SW480 (cell line): ENCODE data around the gene PTGR3.

Experiments used
- DNase-seq: peaks from one replicate; pipeline ENCODE4 v3.0.0-alpha.2; 2016; ENCODE audit warnings: low spot score

PTGR3 gene

DNA sequence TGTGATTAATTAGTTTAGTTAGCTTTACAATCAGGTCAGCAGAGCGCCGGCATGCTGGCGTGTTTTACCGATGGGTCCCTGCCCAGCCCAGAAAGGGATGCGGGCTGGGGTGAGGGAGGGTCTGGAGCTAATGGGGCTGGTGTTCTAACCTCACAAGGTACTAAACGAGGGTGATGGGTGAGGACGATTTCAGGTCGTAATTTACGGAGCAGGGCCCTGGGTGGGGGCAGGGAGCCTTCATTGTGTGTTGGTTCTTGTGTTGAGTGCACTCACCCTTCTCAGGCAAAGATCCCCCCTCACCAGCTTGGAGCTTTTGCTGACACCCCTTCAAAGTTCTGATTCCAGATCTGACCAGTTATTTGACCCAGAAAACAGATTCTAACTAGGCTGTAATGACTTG lies 39.5 kb downstream of the PTGR3 start:
- DNase-seq, result no peak

DNA sequence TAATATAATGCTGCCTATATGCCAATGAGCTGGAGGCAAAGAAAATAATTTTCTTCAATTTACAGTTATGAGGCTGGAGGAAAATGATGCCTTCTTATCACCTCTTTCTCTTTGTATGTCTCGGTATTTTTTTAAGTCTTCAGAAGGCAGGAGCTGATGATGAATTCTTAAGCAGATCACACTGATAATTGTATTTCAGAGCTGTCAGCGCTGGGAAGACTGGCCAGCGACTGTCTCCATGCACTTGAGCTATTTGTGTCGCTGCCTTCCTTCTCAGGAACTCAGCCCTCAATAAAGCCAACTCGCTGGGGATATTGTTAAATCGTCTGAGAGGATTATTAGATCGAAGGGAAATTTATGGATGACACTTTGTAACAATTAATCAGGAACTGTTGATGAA lies 40.3 kb downstream of the PTGR3 start:
- DNase-seq, result no peak

GRCh38 chr18:75167759-75168618 lies 41.0 kb downstream of the PTGR3 start:
- no peak for DNase-seq

DNA sequence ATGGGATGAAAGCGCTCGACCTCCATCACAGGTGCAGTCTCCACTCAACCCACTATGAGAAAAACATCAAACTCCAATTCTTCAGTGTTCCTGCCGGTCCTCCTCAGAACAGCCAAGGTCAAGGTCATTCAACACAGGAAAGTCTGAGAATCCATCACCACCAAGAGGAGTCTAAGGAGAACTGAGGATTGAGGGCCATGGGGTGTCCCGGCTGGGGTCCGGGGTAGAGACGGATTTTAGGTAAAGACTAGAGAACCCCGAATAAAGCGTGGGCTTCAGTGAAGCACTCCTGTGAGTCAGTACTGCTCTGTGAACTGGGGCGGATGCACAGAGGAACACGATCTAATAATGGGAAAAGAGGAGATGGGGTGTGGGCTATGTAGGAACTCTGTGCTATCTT lies 41.8 kb downstream of the PTGR3 start:
- DNase-seq, result no peak

- DNase-seq, result no peak
Observed at GRCh38 chr18:75165926-75166325, 43.0 kb downstream of the PTGR3 start.

- no peak for DNase-seq
Observed at GRCh38 chr18:75164479-75164878, 44.5 kb downstream of the PTGR3 start.

DNA sequence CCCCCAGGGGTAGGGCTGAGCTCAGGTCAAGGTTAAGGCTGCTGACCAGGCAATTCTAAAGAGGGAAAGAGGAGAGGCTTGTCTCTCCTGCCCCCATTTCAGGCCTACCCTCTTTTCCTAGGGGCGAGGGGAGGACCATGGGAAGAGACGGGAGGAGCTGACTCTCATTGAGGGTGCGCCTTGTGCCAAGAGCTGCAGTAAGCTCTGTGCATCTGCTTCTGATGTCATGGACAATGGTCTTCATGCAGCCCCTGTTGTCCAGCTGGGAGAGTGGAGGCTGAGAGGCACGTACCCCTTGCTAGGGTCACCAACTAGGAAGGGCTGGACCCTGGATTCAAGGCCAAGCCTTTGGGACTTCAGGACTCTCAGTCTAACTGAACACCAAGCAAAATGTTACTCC lies 45.2 kb downstream of the PTGR3 start:
- no peak for DNase-seq

GRCh38 chr18:75162978-75163377 lies 46.0 kb downstream of the PTGR3 start:
- DNase-seq, result no peak

- no peak for DNase-seq
Observed at GRCh38 chr18:75162467-75162866, 46.5 kb downstream of the PTGR3 start.

- peak; percentile 2 for DNase-seq
Observed at GRCh38 chr18:75161256-75162028, 47.5 kb downstream of the PTGR3 start.

GRCh38 chr18:75160364-75160763 lies 48.6 kb downstream of the PTGR3 start:
- DNase-seq, result no peak

GRCh38 chr18:75159646-75160356 lies 49.1 kb downstream of the PTGR3 start:
- DNase-seq, result no peak

GRCh38 chr18:75159238-75159518 lies 49.8 kb downstream of the PTGR3 start:
- no peak for DNase-seq
